ENCODE measurements around the gene COL12A1.

Gene COL12A1

GRCh38 chr6:75204959-75205775, 686 bp downstream of the COL12A1 start:
- H3K27ac ChIP-seq (ENCODE audit: low read length): no peak overlapping the region
- ATAC-seq (ENCODE audit: insufficient read depth, low read depth) (no peak), DNase-seq (no peak)
- no peaks in the 10 kb centered on the region for H3K36me3 ChIP-seq (ENCODE audit: insufficient read depth, low read length)
- TF ChIP-seq EZH2 (IDR thresholded peaks at IDR 0.05; ENCODE audit: borderline replicate concordance, low read depth, low read length, severe bottlenecking): no peak
- TF ChIP-seq, protein P1, sequence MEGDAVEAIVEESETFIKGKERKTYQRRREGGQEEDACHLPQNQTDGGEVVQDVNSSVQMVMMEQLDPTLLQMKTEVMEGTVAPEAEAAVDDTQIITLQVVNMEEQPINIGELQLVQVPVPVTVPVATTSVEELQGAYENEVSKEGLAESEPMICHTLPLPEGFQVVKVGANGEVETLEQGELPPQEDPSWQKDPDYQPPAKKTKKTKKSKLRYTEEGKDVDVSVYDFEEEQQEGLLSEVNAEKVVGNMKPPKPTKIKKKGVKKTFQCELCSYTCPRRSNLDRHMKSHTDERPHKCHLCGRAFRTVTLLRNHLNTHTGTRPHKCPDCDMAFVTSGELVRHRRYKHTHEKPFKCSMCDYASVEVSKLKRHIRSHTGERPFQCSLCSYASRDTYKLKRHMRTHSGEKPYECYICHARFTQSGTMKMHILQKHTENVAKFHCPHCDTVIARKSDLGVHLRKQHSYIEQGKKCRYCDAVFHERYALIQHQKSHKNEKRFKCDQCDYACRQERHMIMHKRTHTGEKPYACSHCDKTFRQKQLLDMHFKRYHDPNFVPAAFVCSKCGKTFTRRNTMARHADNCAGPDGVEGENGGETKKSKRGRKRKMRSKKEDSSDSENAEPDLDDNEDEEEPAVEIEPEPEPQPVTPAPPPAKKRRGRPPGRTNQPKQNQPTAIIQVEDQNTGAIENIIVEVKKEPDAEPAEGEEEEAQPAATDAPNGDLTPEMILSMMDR (IDR thresholded peaks at IDR 0.05; ENCODE audit: borderline replicate concordance, extremely low read depth, low read length, poor library complexity, severe bottlenecking): no peak
- H3K9me3 ChIP-seq (ENCODE audit: insufficient read depth, low read length, severe bottlenecking): no peaks in the 10 kb centered on the region
- no peaks in the 10 kb centered on the region for H3K27me3 ChIP-seq (ENCODE audit: insufficient read depth, low read length, poor library complexity)
- H3K4me1 ChIP-seq (ENCODE audit: insufficient read depth, low read length): no peaks in the 10 kb centered on the region
- H3K79me2 ChIP-seq (ENCODE audit: insufficient read depth, low read length): no peaks in the 10 kb centered on the region
- no peaks in the 10 kb centered on the region for H4K20me1 ChIP-seq (ENCODE audit: insufficient read depth, low read length)
- no peak overlapping the region for H2AFZ ChIP-seq (ENCODE audit: low read depth, low read length)
- H3K9ac ChIP-seq (ENCODE audit: low read depth, low read length): no peak overlapping the region
- no peak overlapping the region for H3K4me2 ChIP-seq (ENCODE audit: insufficient read depth, low read length)
- H3K4me3 ChIP-seq (ENCODE audit: low read depth in 1 of 2, low read length in 2 of 2): no peak overlapping the region

- no peaks in the 10 kb centered on the region for H4K20me1 ChIP-seq (ENCODE audit: insufficient read depth, low read length)
- no peak overlapping the region for H3K4me2 ChIP-seq (ENCODE audit: insufficient read depth, low read length)
- no peak overlapping the region for H3K27ac ChIP-seq (ENCODE audit: low read length)
- H3K9ac ChIP-seq (ENCODE audit: low read depth, low read length): no peak overlapping the region
- no peaks in the 10 kb centered on the region for H3K79me2 ChIP-seq (ENCODE audit: insufficient read depth, low read length)
- H3K4me1 ChIP-seq (ENCODE audit: insufficient read depth, low read length): no peaks in the 10 kb centered on the region
- no peak overlapping the region for H3K4me3 ChIP-seq (ENCODE audit: low read depth in 1 of 2, low read length in 2 of 2)
- no peaks in the 10 kb centered on the region for H3K9me3 ChIP-seq (ENCODE audit: insufficient read depth, low read length, severe bottlenecking)
- H3K36me3 ChIP-seq (ENCODE audit: insufficient read depth, low read length): no peaks in the 10 kb centered on the region
- H3K27me3 ChIP-seq (ENCODE audit: insufficient read depth, low read length, poor library complexity): no peaks in the 10 kb centered on the region
- H2AFZ ChIP-seq (ENCODE audit: low read depth, low read length): no peak overlapping the region
- no peak for TF ChIP-seq EZH2 (IDR thresholded peaks at IDR 0.05; ENCODE audit: borderline replicate concordance, low read depth, low read length, severe bottlenecking)
- TF ChIP-seq, protein P1 (IDR thresholded peaks at IDR 0.05; ENCODE audit: borderline replicate concordance, extremely low read depth, low read length, poor library complexity, severe bottlenecking): no peak
- ATAC-seq (ENCODE audit: insufficient read depth, low read depth): no peak
- DNase-seq: no peak
Measured at GRCh38 chr6:75204217-75204958, 1.5 kb downstream of the COL12A1 start.

DNA sequence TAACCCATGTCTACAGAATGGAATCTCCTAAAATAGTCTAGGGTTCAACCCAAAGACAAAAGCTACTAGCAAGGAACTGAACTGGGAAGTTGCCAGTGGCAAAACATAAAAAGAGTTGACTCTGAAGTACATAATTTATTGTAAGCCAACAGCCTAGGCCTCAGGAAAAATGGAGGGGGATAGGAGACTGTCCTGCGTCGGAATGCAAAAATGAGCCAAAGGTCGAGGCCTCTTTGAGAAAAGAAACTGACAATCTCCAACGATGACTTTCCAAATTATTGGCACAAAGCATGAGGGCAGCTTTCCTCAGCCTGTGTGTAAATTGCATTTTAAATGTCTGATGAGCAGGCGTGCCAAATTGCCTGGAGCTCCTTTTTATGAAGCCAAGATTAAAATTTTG, 2.1 kb downstream of the COL12A1 start:
- Histone ChIP-seq H3K9me3 (ENCODE audit: insufficient read depth, low read length, severe bottlenecking) (no peaks in the 10 kb centered on the region), H3K79me2 (ENCODE audit: insufficient read depth, low read length) (no peaks in the 10 kb centered on the region), H3K4me2 (ENCODE audit: insufficient read depth, low read length) (no peak overlapping the region), H3K36me3 (ENCODE audit: insufficient read depth, low read length) (no peaks in the 10 kb centered on the region), H3K4me1 (ENCODE audit: insufficient read depth, low read length) (no peaks in the 10 kb centered on the region), H3K27me3 (ENCODE audit: insufficient read depth, low read length, poor library complexity) (no peaks in the 10 kb centered on the region), H3K4me3 (ENCODE audit: low read depth in 1 of 2, low read length in 2 of 2) (no peak overlapping the region), H3K27ac (ENCODE audit: low read length) (no peak overlapping the region), H4K20me1 (ENCODE audit: insufficient read depth, low read length) (no peaks in the 10 kb centered on the region), H3K9ac (ENCODE audit: low read depth, low read length) (no peak overlapping the region), H2AFZ (ENCODE audit: low read depth, low read length) (no peak overlapping the region)
- DNase-seq (no peak), ATAC-seq (ENCODE audit: insufficient read depth, low read depth) (no peak)
- no peak for TF ChIP-seq EZH2 (IDR thresholded peaks at IDR 0.05; ENCODE audit: borderline replicate concordance, low read depth, low read length, severe bottlenecking)
- TF ChIP-seq, protein P1 (IDR thresholded peaks at IDR 0.05; ENCODE audit: borderline replicate concordance, extremely low read depth, low read length, poor library complexity, severe bottlenecking): no peak
